Endothelial cell of umbilical vein (primary cell): Measurements from ENCODE around the gene TULP4. TPM values are rescaled to one million over a fixed set of nuclear protein-coding genes. Genes with fewer than 3 reads are reported as not detected.
A peak's percentile ranks its signal among the peaks of the same experiment; 100 is the strongest.

Experiments used
- BruUV-seq: library from RNA; stranded (reverse); fragments of 400-500 nt; replicated peaks from 2 replicates; lab custom pipeline; 2021; lab: Mats Ljungman, UMichigan
- CTCF ChIA-PET: fragments of 300-600, 350-600 bp; sonication (Branson Sonifier 250); formaldehyde crosslinking; loops from one replicate; lab custom pipeline; 2021; ENCODE audit warnings: antibody characterized with exemption, inconsistent platforms; lab: Charles Lee
- POLR2A ChIA-PET: fragments of 300-600, 350-600 bp; sonication (Branson Sonifier 250); formaldehyde crosslinking; loops from one replicate; lab custom pipeline; 2021; ENCODE audit warnings: antibody characterized with exemption, inconsistent platforms; lab: Charles Lee
- DNase-seq: peaks from one replicate; pipeline ENCODE4 v3.0.0-alpha.2; 2011; ENCODE audit warnings: low read depth, low spot score
- FAIRE-seq: peaks from 2 replicates; lab custom pipeline; 2011; peaks lifted over from hg19 to GRCh38; lab: Jason Lieb, UNC
- H2AFZ ChIP-seq: 2 replicates; pipeline ENCODE4 v1.6.0; 2012; ENCODE audit warnings: low read depth, low read length, control low read depth, inconsistent platforms
- H3K27ac ChIP-seq: 2 replicates; pipeline ENCODE4 v1.5.1; 2011; ENCODE audit warnings: low read depth, mild to moderate bottlenecking, control low read depth, low read length, moderate library complexity; ENCODE audit not compliant: insufficient read depth
- H3K27me3 ChIP-seq, 2 experiments: 2 replicates each; pipeline versions ENCODE4 v1.6.0 to v1.6.1; 2011; ENCODE audit warnings: low read length in 2 of 2, mixed read lengths in 1 of 2; ENCODE audit not compliant: control insufficient read depth in 2 of 2, insufficient read depth in 2 of 2
- H3K36me3 ChIP-seq, 2 experiments: 2 replicates in 1 of 2; 3 replicates in 1 of 2; pipeline ENCODE4 v1.5.1; 2011; ENCODE audit warnings: low read length in 2 of 2, mild to moderate bottlenecking in 1 of 2, moderate library complexity in 1 of 2; ENCODE audit not compliant: control insufficient read depth in 2 of 2, insufficient read depth in 2 of 2; ENCODE audit errors: extremely low read depth in 1 of 2
- H3K4me1 ChIP-seq: 3 replicates; pipeline ENCODE4 v1.5.1; 2011; ENCODE audit warnings: mild to moderate bottlenecking, low read length; ENCODE audit not compliant: control insufficient read depth, insufficient read depth; ENCODE audit errors: extremely low read depth
- H3K4me2 ChIP-seq: 2 replicates; pipeline ENCODE4 v1.6.1; 2011; ENCODE audit warnings: low read length, control low read depth, mixed read lengths; ENCODE audit not compliant: insufficient read depth
- H3K4me3 ChIP-seq, 3 experiments: fragments of 200-600 bp in 1 of 3; sonication (generic), shearing (Covaris generic) in 1 of 3; replicated peaks in 1 of 3; 2 replicates each; pipeline ENCODE4 v1.5.1; 2011 to 2016; ENCODE audit warnings: control low read depth in 3 of 3, low read length in 3 of 3, mild to moderate bottlenecking in 2 of 3, inconsistent platforms in 1 of 3, low read depth in 1 of 3, moderate library complexity in 1 of 3; ENCODE audit not compliant: insufficient read depth in 1 of 3
- H3K79me2 ChIP-seq: 2 replicates; pipeline ENCODE4 v1.6.0; 2012; ENCODE audit warnings: low read length, inconsistent platforms; ENCODE audit not compliant: control insufficient read depth, insufficient read depth
- H3K9ac ChIP-seq: replicated peaks from 2 replicates; pipeline ENCODE3; 2011; ENCODE audit warnings: low read length, control low read depth; ENCODE audit not compliant: insufficient read depth; ENCODE audit errors: extremely low read depth
- H3K9me1 ChIP-seq: replicated peaks from 3 replicates; pipeline ENCODE4 v1.6.0; 2011; ENCODE audit warnings: mild to moderate bottlenecking, low read length; ENCODE audit not compliant: control insufficient read depth, insufficient read depth; ENCODE audit errors: extremely low read depth
- H3K9me3 ChIP-seq: replicated peaks from 2 replicates; pipeline ENCODE4 v1.5.1; 2012; ENCODE audit warnings: low read length, inconsistent platforms; ENCODE audit not compliant: control insufficient read depth, insufficient read depth
- H4K20me1 ChIP-seq: replicated peaks from 2 replicates; pipeline ENCODE3; 2011; ENCODE audit warnings: mild to moderate bottlenecking, low read length; ENCODE audit not compliant: control insufficient read depth, insufficient read depth; ENCODE audit errors: extremely low read depth
- CTCF ChIP-seq, 2 donors: IDR thresholded peaks; 1 replicate in 1 of 2; 2 replicates in 1 of 2; pipeline ENCODE4 v1.5.1; 2011; ENCODE audit warnings: low read length in 2 of 2, mild to moderate bottlenecking in 2 of 2, moderate library complexity in 2 of 2, control low read depth in 1 of 2, inconsistent platforms in 1 of 2, low read depth in 1 of 2; ENCODE audit not compliant: insufficient read depth in 1 of 2; ENCODE audit errors: extremely low read depth in 1 of 2
- EZH2 ChIP-seq: IDR thresholded peaks from 2 replicates; pipeline ENCODE4 v1.6.1; 2012; ENCODE audit warnings: borderline replicate concordance, low read depth, mild to moderate bottlenecking, moderate library complexity, low read length, inconsistent platforms; ENCODE audit not compliant: severe bottlenecking
- FOS ChIP-seq: IDR thresholded peaks from 2 replicates; pipeline ENCODE4 v1.6.1; 2011; ENCODE audit warnings: mild to moderate bottlenecking, low read length, moderate library complexity, borderline replicate concordance; ENCODE audit not compliant: insufficient read depth
- JUN ChIP-seq: IDR thresholded peaks from 2 replicates; pipeline ENCODE4 v1.6.1; 2011; ENCODE audit warnings: borderline replicate concordance, low read depth; ENCODE audit not compliant: insufficient read length, insufficient read depth
- MAX ChIP-seq: IDR thresholded peaks from 2 replicates; pipeline ENCODE4 v1.6.1; 2011; ENCODE audit not compliant: insufficient read depth, insufficient read length
- MYC ChIP-seq: IDR thresholded peaks from one replicate; pipeline ENCODE4 v1.6.1; 2011; ENCODE audit warnings: mild to moderate bottlenecking, low read depth, low read length
- POLR2A ChIP-seq: IDR thresholded peaks from 2 replicates; pipeline ENCODE4 v1.6.1; 2012; ENCODE audit warnings: low read depth, mild to moderate bottlenecking, control low read depth, low read length
- POLR2AphosphoS5 ChIP-seq: IDR thresholded peaks from 2 replicates; pipeline ENCODE4 v1.6.1; 2012; ENCODE audit warnings: low read depth, mild to moderate bottlenecking, control low read depth, low read length, moderate library complexity; ENCODE audit not compliant: insufficient read depth
- dilution Hi-C: fragments of 300-500 bp; cut with MboI; formaldehyde crosslinking; loops from one replicate; pipeline ENCODE4 v1.15.0; 2019; ENCODE audit warnings: low sequenced_read_pairs; ENCODE audit not compliant: extremely low pct_ligation_motif_present
- intact Hi-C: fragments of 100-400 bp; cut with micrococcal nuclease; formaldehyde crosslinking; loops from one replicate; pipeline ENCODE4 v1.10.0; 2022
- polyA plus RNA-seq, 4 experiments: library from polyadenylated mRNA; depleted of rRNA in 3 of 4; stranded (reverse) in 3 of 4; unstranded in 1 of 4; fragments of >200 nt; gene quantifications; 2 replicates each; pipeline versions ENCODE4 v1.2.1 to v1.2.3, GENCODE V29; 2011 to 2012; ENCODE audit warnings: missing spikeins in 1 of 4
- total RNA-seq: library from RNA; stranded (reverse); gene quantifications from 2 replicates; pipeline ENCODE4 v1.2.3, GENCODE V29; 2021

The TULP4 gene
- total and polyA plus RNA-seq, 2 donors (not counting 3 experiments of a cell fraction or from before 2014, with no cell fraction given) = 10.8 to 55.1 TPM

GRCh38 chr6:158559895-158560835 lies 247.9 kb downstream of the TULP4 start, which contains the start of gene TMEM181:
Gene TMEM181, plus strand, starts transcription at chr6:158560091. Its CDS starts 134 bp downstream, at chr6:158560225.
- Histone ChIP-seq H3K36me3 (no peaks in the 10 kb centered on the region), H3K4me3 (peak within 1 kb of the TSS; percentile 40 to 73 (median 53)), H3K9me1 (no peaks in the 10 kb centered on the region), H3K27me3 (no peaks in the 10 kb centered on the region), H2AFZ (peak within 1 kb of the TSS; percentile 90), H3K4me2 (peak within 1 kb of the TSS; percentile 90), H3K9me3 (no peaks in the 10 kb centered on the region), H3K4me1 (peaks cover 45% of the 10 kb centered on the region), H4K20me1 (no peaks in the 10 kb centered on the region), H3K79me2 (peaks cover 44% of the 10 kb centered on the region), H3K27ac (peak within 1 kb of the TSS; percentile 82), H3K9ac (peak within 1 kb of the TSS; percentile 90)
- no peak for TF ChIP-seq JUN
- peak; percentile 73 for TF ChIP-seq MAX
- TF ChIP-seq MYC = no peak
- peak; percentile 96 for TF ChIP-seq POLR2AphosphoS5
- peak; percentile 86 for TF ChIP-seq POLR2A
- no TSS peak for BruUV-seq
- intact Hi-C loops = loop anchor here (1.0 to 5.0 kb wide), 4 partner anchors 35 to 798 kb away; partner anchors contain the start of gene DYNLT1
- FAIRE-seq (peak; percentile 68), DNase-seq (peak; percentile 80)
- ChIA-PET POLR2A (no interaction called here), CTCF (interaction anchor here (1.2 to 1.7 kb wide), 2 partner anchors 131 to 339 kb away, joined by 3 to 8 read pairs; no protein-coding TSS in a partner anchor)
- dilution Hi-C loops = no loop called here

GRCh38 chr6:158560836-158561320 lies 248.6 kb downstream of the TULP4 start:
- intact Hi-C loops = loop anchor here (1.0 to 2.0 kb wide), 3 partner anchors 34 to 340 kb away; no protein-coding TSS in a partner anchor

More at GRCh38 chr6:158560836-158561320, 248.6 kb downstream of the TULP4 start:
- FAIRE-seq (peak; percentile 21), DNase-seq (peak; percentile 25)
- H3K9me1 ChIP-seq = no peaks in the 10 kb centered on the region
- peaks cover 38% of the 10 kb centered on the region for H3K4me1 ChIP-seq
- H3K27ac ChIP-seq = peak overlapping the region; percentile 82
- H3K4me2 ChIP-seq = peak overlapping the region; percentile 90
- H3K9ac ChIP-seq = peak overlapping the region; percentile 90
- no peaks in the 10 kb centered on the region for H4K20me1 ChIP-seq
- peak overlapping the region; percentile 11 for H2AFZ ChIP-seq
- H3K9me3 ChIP-seq = no peaks in the 10 kb centered on the region
- TSS peak; percentile 24 for BruUV-seq
- H3K4me3 ChIP-seq = peak overlapping the region; percentile 40 to 73 (median 53)
- no peaks in the 10 kb centered on the region for H3K27me3 ChIP-seq
- H3K36me3 ChIP-seq = no peaks in the 10 kb centered on the region
- ChIA-PET POLR2A (no interaction called here), CTCF (no interaction called here)
- dilution Hi-C loops = no loop called here
- peaks cover 50% of the 10 kb centered on the region for H3K79me2 ChIP-seq
- TF ChIP-seq EZH2 (no peak), CTCF (IDR thresholded peaks at IDR 0.05; ENCODE audit: extremely low read depth in 1 of 2, insufficient read depth in 1 of 2, low read depth in 1 of 2, low read length in 2 of 2) (no peak), FOS (no peak)
